ENCODE data around the gene C20orf141.
"Not testable (repeated sequence)": the region's sequence is repeated elsewhere in the genome, so short reads cannot be mapped to it uniquely, and the experiment has no call there.

C20orf141 gene, protein sequence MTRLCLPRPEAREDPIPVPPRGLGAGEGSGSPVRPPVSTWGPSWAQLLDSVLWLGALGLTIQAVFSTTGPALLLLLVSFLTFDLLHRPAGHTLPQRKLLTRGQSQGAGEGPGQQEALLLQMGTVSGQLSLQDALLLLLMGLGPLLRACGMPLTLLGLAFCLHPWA

DNA sequence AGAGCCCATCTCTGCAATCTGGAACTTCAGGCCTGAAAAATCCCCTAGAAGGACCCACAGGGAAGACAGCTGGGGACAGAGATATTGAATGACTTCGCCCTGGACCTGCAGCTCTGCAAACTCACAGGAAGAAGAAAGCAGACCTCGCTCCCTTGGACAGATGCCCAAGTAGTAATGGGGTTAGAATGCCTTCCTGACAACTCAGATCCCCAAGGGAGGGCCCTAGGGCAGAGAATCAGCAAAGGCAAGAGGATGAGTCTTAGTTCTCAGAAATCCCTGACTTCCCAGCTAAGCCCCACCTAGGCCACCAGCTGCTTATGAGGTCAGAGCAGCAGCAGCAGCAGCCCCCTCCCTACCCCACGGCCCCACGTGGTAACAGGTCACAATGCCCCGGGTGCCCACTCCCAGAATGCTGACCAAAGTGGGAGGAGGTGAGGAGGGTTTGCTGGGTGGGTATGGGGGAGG, at the start of gene C20orf141:
Gene C20orf141, plus strand, starts transcription at position 401 of the 465 bp plus-strand sequence. CDS start 198 bp downstream, outside the sequence.
- no peak for DNase-seq (ENCODE audit: low spot score)

DNA sequence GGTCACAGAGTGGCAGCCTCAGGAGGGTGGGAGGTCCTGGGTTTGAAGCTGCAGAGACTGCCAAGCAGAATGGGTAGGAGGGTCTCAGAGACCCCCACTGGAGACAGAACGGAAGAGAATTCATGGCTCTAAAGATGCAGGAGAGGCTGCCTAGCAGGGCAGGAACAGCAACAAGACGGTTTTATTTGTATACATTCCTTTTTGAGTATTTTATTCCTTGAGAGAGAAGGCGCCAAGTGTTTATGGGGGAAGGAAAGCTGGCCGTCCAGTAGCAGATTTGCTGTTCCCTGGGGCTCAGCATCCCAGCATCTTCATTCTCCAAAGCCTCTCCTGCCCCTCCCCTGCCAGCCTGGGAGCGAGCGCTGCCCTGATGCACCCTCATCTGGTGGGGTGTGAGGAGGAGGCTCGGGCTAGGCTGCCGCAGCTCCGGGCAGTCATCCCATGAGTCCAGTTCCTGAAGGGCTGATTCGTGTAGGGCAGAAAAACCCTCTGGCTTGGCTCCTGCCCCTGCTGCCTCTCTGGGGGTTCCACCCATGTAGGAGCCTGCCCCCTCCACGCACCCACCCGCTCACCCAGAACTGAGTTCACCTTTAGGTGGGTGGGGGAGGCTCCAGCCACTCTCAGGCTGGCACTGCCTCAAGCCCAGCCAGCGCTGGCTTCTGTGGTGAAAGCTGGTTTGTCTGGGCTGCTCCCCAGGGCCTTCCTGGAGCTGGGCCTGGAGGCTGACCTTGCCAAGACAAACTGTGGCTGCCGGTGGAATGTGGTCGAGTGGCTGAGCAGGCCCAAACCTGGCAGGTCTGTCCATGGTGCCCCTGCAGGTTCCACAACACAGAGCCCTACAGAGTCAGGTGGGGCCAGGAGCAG, 46.8 kb upstream of the C20orf141 start:
- DNase-seq (ENCODE audit: low spot score), result no peak

- DNase-seq (ENCODE audit: low spot score), result no peak
Observed at GRCh38 chr20:2768632-2769015, 46.2 kb upstream of the C20orf141 start.

DNA sequence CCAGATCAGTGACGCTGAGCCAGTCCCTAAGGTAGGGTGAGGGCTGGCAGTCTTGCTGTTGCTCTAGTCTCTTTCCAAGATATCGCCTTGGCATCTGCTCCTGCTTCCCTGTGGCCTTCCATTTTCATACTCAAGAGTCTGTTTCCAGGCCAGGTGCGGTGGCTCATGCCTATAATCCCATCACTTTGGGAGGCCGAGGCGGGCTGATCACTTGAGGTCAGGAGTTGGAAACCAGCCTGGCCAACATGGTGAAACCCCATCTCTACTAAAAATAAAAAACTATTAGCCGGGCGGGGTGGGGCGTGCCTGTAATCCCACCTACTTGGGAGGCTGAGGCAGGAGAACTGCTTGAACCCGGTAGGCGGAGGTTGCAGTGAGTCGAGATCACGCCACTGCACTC, 44.7 kb upstream of the C20orf141 start:
- DNase-seq (ENCODE audit: low spot score), result not testable (repeated sequence)

GRCh38 chr20:2771631-2772080, 43.1 kb upstream of the C20orf141 start:
- no peak for DNase-seq (ENCODE audit: low spot score)

DNA sequence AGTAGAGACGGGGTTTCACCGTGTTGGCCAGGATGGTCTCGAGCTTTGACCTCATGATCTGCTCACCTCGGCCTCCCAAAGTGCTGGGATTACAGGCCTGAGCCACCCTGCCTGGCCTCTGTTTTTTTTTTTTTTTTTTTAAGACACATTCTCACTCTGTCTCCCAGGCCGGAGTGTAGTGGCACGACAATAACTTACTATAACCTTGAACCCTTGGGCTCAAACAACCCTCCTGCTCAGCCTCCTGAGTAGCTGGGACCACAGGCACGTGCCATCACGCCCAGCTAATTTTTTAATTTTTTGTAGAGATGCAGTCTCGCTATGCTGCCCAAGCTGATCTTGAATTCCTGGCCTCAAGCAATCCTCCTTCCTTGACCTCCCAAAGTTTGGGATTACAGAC, 41.0 kb upstream of the C20orf141 start:
- DNase-seq (ENCODE audit: low spot score), result no peak

- DNase-seq (ENCODE audit: low spot score), result no peak
Observed at GRCh38 chr20:2775139-2775538, 39.6 kb upstream of the C20orf141 start.

DNA sequence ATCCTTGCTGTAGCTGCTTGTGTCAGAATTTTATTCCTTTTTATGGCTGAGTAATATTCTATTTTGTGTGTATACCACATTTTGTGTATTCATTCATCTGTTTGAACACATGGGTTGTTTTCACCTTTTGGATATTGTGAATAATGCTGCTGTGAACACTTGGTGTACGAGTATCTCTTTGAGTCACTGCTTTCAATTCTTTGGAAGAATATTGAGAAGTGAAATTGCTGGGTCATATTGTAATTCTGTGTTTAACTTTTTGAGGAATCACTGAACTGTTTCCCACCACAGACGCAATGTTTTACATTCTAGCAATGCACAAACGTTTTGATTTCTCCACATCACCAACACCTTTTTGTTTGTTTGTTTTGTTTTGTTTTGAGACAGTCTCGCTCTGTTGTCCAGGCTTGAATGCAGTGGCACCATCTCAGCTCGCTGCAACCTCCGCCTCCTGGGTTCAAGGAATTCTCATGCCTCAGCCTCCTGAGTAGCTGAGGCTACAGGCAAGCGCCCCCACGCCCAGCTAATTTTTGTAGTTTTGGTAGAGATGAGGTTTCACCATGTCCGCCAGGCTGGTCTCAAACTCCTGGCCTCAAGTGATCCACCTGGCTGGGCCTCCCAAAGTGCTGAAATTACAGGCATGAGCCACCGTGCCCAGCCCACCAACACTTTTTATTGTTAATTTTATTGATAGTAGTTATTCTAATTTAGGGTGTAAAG, 36.0 kb upstream of the C20orf141 start:
- DNase-seq (ENCODE audit: low spot score), result no peak

DNA sequence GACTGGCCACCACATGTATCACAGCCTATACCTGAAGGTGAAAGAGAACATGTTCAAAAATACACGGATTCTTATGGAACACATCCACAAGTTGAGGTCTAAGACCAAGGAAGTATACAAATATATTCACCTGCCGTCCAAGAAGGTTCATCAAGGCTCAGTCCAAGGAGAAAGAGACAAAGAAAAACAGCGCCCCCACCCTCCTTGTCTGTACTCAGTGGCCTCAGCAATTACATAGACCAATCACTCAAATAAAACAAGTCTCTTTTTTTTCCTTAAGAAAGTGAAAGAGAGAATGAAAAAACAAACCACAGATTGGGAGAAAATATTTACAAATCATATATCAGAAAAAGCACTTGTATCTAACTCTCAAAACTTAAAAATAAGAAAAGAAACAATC, 33.8 kb upstream of the C20orf141 start:
- no peak for DNase-seq (ENCODE audit: low spot score)

- no peak for DNase-seq (ENCODE audit: low spot score)
Observed at GRCh38 chr20:2783908-2784566, 30.8 kb upstream of the C20orf141 start.

- no peak for DNase-seq (ENCODE audit: low spot score)
Observed at GRCh38 chr20:2793471-2793870, 21.3 kb upstream of the C20orf141 start.

DNA sequence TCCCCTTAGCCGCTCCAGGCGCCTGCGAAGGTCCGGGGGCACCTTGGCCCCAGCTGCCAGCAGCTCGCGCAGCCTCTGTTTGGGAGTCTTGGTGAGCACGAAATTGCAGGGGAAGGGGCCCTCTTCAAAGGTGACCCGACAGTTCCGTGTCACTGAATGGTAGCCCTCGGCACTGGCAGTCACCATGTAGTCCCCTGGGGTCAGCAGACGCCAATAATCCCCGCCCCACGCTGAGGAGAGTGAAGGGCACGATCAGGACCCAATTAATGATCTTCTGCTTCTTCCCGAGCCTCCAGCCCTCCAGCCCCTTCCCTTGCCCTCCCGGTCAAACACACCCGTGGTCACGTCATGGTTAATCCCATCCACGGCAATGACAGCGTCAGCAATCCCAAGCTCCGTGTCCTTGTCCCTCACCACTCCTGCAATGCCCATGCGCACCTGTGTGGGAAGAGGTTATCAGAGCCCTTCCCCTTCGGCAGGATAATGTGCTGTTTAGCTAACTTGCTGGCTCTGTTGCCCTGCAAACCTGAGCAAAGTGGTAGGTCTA, 20.5 kb upstream of the C20orf141 start:
- DNase-seq (ENCODE audit: low spot score), result no peak

DNA sequence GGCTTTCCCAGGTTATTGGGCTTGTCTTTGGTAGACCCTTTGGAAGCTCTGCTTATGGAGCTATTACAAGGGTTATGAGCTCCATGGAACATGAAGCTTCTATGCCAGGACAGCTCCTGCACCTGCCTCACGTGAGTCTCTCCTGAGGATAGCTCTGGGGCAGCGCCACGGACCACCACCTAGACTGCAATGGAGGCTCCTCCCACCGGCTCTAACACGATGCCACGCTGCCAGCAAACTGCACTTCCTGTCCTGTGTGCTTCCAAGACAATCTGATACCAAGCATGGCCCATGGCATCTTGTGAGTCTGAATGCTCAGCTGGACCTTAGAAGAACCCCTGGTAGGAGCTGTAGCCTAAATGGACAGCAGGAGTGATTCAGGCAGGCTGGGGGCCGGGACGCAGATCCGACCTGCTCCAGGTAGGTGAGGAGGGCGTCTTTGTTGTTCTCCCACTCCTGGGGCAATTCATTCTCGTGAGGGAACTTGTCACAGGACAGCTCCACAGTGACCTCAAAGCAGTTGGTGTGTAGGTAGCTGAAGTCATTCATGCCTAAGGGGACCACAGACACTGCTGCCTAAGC, 19.8 kb upstream of the C20orf141 start:
- DNase-seq (ENCODE audit: low spot score), result no peak

DNA sequence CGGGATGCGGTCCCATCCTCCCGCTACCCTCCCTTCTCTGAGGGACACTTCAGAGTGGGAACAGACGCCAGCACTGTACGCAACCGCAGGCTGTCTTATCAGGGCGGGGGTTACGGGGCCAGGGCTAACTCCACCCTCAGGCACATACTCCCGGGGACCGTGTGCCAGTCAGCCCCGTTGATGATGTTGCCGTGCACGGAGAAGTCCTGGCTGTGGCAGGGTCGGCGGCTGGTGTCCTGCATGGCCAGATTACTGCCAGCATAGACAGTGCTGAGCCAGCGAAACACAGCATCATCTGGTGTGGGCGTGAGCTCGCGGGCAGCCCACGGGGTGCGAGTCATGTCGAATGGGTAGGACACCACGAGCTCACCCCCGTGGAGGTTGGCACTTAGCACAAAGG, 19.3 kb upstream of the C20orf141 start:
- peak; percentile 24 for DNase-seq (ENCODE audit: low spot score)

DNA sequence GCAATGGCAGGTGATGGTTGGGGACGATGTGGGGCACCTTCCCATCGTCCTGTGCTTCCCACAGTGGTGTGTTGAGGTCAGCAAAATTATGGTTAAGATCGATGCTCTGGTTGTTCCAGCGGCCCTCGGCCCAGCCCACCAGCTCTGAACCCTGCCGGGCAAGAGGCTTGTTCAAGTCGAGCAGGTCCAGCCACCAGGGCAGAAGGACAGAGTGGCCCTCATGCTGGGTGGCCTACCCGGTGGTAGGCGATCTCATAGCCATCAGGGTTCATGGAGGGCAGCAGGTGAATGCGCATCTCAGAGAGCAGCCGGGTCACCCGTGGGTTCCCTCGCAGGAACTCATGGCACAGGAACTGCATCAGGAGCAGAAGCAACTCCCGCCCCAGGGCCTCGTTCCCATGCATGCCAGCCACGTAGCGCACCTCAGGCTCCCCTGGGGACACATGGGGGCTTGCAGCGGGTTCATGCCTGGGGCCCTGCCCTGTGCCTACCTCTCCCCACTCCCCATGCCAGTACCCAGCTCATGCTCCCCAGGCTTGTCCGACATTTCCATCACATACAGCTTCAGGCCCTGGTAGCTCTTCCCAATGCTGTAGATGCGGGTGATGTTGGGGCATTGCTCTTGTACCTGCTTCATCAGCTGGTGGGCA, 18.7 kb upstream of the C20orf141 start:
- no peak for DNase-seq (ENCODE audit: low spot score)

DNA sequence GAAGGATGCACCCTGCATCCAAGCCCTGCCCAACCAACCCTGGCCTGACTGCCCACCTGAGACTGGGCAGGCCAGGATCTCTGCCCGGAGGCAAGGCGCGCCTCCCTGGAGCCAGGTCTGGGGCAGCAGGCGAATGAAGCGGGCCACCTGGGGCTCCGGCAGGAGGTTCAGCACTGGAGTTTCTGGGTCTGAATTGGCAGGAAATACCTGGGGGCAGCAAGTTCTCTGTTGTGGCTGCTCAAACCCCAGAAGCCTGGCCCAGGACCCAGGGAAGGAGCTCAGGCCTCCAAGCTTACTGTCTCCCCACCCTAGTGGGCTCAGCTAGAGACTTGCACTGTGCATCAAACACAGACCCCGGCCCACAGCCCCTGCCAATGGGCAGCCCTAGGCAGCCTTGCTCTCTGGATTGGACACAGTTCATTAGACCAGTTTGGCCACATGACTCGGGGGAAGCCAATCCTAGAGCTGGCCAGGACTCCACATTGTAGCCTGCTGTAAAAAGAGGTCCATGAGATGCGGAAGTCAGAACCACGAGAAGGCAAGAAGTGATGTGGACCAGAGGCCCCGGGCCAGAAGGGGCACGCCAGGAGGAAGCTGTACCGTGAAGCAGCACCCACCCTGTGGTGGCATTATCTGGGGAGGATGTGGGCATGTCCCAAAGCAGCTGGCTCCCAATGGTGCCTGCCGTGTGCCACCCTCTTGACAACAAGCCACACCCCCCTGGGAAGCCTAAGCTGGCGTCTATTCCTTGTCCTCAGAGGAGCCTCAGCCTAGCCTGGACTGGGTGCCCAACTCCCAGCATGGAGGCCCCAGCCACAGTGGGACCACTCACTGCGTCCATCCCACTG, 17.4 kb upstream of the C20orf141 start:
- no peak for DNase-seq (ENCODE audit: low spot score)

DNA sequence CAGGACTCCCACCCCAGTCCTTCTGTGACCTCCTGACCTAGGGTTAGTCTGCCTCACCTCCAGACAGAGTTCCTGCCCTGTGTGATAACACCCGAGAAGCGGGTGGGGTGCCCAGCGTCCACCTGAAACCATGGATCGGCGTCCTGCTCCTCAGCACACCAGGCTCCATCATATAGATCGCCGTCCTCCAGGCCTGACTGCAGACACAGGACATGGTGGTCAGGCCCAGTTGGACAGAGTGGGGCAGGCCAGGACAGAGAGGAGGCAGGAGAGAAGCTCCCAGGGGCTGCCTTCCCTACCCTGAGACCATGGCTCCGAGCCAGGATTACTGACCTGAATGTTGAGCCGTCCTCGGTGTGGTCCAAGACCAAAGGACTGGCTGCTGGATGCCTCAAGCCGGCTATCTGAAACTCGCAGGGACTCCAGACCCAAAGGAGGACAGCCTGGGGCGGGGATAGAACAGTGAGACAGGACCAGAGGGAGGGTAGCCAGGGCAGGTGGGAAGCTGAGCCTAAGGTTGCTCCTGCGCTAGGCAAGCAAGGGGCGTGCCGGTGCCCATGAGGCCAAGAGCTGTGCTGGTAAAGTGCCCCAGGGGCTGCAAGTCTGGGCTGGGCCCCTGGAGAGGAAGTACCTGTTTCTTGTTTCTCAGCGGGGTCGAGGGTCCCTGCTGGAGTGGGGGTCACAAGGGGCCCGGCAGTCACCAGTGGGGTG, 16.5 kb upstream of the C20orf141 start:
- DNase-seq (ENCODE audit: low spot score), result no peak

DNA sequence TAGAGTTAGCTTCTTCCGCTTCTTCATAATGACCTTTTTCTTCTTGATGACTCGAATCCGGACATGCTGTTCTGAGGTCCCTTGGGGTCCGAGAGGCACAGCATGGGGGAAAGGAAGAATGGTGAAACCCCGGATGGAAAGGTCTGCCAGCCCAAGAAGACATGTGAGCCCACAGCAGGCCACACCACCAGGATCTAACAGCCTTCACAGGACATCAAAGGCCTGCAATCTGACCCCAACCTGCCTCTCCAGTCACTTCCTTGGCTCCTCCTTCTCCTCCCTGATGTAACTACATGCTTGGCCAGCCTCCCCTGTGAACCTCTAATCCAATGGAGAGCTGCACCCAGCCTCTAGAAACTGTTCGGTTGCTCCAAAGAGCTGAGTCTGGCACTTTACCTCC, 16.0 kb upstream of the C20orf141 start:
- no peak for DNase-seq (ENCODE audit: low spot score)

DNA sequence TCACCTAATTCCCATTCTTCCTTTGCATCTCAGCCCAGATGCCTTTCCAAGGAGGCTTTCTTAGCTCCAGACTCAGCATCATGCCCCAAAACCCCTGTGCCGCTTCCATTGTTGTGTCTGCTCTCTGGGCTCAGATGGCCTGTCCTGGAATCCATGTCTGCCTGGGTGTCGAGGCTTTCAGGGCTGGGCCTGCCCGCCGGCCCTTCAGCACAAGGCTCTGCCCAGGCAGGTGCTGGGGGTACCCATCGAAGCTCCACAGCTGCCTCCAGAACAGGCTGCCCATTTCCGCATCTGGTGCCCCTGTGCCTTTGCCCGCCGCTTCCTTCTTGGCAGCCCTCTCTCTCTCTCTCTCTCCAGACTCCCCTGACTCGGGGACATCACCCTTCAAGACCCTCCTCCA, 15.5 kb upstream of the C20orf141 start:
- no peak for DNase-seq (ENCODE audit: low spot score)

Measured in hematopoietic multipotent progenitor cell treated with erythropoietin and hydrocortisone succinate and interleukin-3 and kit ligand, for 15 days (in vitro differentiated cells).